GM23248 (cell line): ENCODE data around the gene KCNN3.

Experiments used
- EZH2 ChIP-seq: fragments of 200-600 bp; sonication (generic); IDR thresholded peaks from 2 replicates; pipeline ENCODE4 v1.6.1; 2018; ENCODE audit warnings: antibody characterized with exemption, mild to moderate bottlenecking; ENCODE audit not compliant: insufficient read depth, poor library complexity, severe bottlenecking
- EZH2phosphoT487 ChIP-seq: fragments of 200-600 bp; sonication (generic); IDR thresholded peaks from 2 replicates; pipeline ENCODE4 v1.6.1; 2018; ENCODE audit warnings: antibody characterized with exemption, moderate library complexity, mild to moderate bottlenecking, low read depth; ENCODE audit not compliant: insufficient read depth

GRCh38 chr1:154707901-154708463 is 162.1 kb downstream of the KCNN3 start:
- TF ChIP-seq EZH2phosphoT487 (no peak), EZH2 (no peak)
